Left lung (tissue), 10 donors: ENCODE results near the gene FTO. TPM values are rescaled to one million over a fixed set of nuclear protein-coding genes. Genes with fewer than 3 reads are reported as not detected.

ENCODE experiments used
- ATAC-seq: fragments of 200-7000 bp; cut with Tn5 transposase; one replicate; pipeline ENCODE4 v1.9.1; 2020; ENCODE audit warnings: moderate library complexity
- DNase-seq, 4 donors: peaks; one replicate each; pipeline ENCODE4 v3.0.0-alpha.2; 2013 to 2020
- H3K27ac ChIP-seq, 2 donors: fragments of 200-600 bp; sonication (generic) in 1 of 2; one replicate each; pipeline versions ENCODE4 v1.5.0 to v1.8.0; 2020 to 2021
- H3K27me3 ChIP-seq, 2 donors: fragments of 200-600 bp; sonication (generic) in 1 of 2; one replicate each; pipeline versions ENCODE4 v1.5.0 to v1.8.0; 2020 to 2021
- H3K36me3 ChIP-seq, 2 donors: fragments of 200-600 bp; sonication (generic) in 1 of 2; one replicate each; pipeline versions ENCODE4 v1.5.0 to v1.8.0; 2020 to 2021
- H3K4me1 ChIP-seq, 2 donors: fragments of 200-600 bp; one replicate each; pipeline ENCODE4 v1.8.0; 2021
- H3K4me3 ChIP-seq, 2 donors: fragments of 200-600 bp; sonication (generic) in 1 of 2; one replicate each; pipeline versions ENCODE4 v1.5.0 to v1.8.0; 2020 to 2021; ENCODE audit warnings: mild to moderate bottlenecking in 1 of 2
- H3K9me3 ChIP-seq, 2 donors: fragments of 200-600 bp; sonication (generic) in 1 of 2; one replicate each; pipeline versions ENCODE4 v1.5.0 to v1.8.0; 2020 to 2021
- CTCF ChIP-seq, 2 donors: fragments of 200-600 bp; sonication (generic) in 1 of 2; IDR thresholded peaks; one replicate each; pipeline versions ENCODE4 v1.5.0 to v1.8.0; 2021; ENCODE audit warnings: antibody characterized with exemption in 2 of 2
- intact Hi-C, 2 donors: fragments of 100-400 bp; cut with DNase I; formaldehyde crosslinking; loops; one replicate each; pipeline versions ENCODE4 v1.11.2 to v1.14.2; 2022
- polyA plus RNA-seq, 6 donors: library from polyadenylated mRNA; unstranded; fragments of 120-200 nt; gene quantifications; one replicate each; pipeline ENCODE4 v1.2.1, GENCODE V29; 2013; ENCODE audit not compliant: insufficient read length in 6 of 6
- total RNA-seq, 2 donors: library from RNA; stranded (reverse); fragmentation: NEBNext Ultra II Directional; extraction: Animal tissue kit (Norgen Biotek cat#: 25700); gene quantifications; one replicate each; pipeline ENCODE4 v1.2.1, GENCODE V29; 2021
- donor health status: DM: no; HTN: yes; CAD: no.
- donor health status: DM: no; HTN: no; CAD: no.

The FTO gene
- total and polyA plus RNA-seq, 8 donors = 69.0 to 99.6 (median 90.7) TPM

DNA sequence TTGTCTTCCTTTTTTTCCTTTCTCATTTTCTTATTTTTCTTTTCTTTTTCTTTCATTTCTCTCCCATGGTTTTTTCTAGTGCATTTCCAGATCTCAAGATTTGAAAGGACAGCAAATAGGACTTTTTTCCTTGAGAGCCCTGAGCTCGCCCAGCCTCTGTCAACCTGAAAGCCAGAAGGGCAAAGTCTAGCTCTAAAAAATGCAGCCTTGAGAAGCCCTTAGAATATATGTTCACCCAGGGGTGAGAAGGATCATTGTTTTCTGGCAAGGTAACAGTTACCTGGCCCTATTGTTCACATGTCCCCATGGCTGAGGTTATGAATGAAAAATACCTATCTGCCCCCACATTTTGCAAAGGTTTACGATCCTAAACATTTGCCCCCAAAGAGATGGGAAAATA, 364.3 kb downstream of the FTO start:
- intact Hi-C loops = no loop called here

DNA sequence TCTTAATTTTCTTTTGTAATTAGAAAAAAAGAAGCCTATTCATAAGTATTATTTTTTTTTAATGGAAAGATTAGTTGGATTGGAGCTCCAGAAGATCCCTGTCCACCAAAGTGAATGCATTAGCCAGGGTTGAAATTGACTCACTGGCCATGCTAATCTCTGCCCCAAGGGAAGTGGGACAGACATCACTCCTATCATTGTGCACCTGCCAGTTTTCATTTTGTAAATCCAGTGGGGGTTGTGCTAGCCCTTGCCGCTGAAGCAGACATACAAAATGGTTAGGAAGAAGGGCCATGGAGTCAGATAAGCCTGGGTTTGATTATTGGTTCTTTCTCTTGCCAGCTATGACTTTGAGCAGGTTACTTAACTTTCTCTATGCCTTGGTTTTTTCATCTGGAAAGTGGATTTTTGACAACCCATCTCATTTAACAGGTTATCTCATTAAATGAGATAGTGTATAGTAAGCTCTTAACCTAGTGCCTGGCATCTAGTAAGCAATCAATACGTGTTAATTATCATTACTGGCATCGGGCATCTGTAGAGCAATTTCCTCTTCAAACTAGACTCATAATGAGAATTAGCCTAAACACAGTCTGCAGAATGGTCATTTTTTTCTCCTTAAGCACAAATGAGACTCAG, 365.8 kb downstream of the FTO start:
- no peak for TF ChIP-seq CTCF (IDR thresholded peaks at IDR 0.05)
- H3K4me3 ChIP-seq = no peak overlapping the region

More for the DNA sequence above, 364.3 kb downstream of the FTO start:
- TF ChIP-seq CTCF (IDR thresholded peaks at IDR 0.05) = no peak
- DNase-seq (no peak), ATAC-seq (no peak)
- H3K4me1 ChIP-seq = no peaks in the 10 kb centered on the region
- no peaks in the 10 kb centered on the region for H3K9me3 ChIP-seq
- no peak overlapping the region for H3K4me3 ChIP-seq
- no peak overlapping the region for H3K27ac ChIP-seq
- H3K36me3 ChIP-seq = no peaks in the 10 kb centered on the region
- no peaks in the 10 kb centered on the region for H3K27me3 ChIP-seq

DNA sequence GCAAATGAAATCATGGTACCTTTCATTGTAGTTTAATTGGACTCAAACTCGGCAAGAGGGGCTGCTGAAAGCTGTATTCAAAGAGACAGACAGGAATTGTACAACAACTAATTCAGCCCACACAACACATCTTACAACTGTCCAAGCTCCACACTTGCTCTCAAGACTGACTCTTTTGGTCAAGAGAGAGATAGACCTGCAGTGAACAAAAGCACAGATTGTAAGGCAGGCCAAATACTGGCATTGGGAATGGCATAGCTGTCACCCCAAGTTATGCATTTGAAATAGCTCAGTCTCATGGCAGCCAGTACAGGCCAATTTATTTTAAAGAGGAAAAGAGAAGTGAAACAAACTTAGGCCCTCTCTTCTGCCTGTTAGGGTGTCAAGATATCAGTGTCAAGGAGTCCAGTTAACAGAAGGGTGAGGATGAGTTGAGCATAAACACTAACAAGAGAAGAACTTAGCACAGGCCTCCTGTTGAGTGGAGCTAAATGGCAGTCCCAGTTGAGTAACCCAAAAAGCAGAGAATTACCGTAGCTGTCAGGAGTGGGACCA, 366.9 kb downstream of the FTO start:
- no peaks in the 10 kb centered on the region for H3K4me1 ChIP-seq

More for the DNA sequence above, 365.8 kb downstream of the FTO start:
- DNase-seq (no peak), ATAC-seq (no peak)
- no peaks in the 10 kb centered on the region for H3K27me3 ChIP-seq
- H3K9me3 ChIP-seq = no peaks in the 10 kb centered on the region
- no peaks in the 10 kb centered on the region for H3K36me3 ChIP-seq
- H3K27ac ChIP-seq = no peak overlapping the region
- no peaks in the 10 kb centered on the region for H3K4me1 ChIP-seq
- intact Hi-C loops = no loop called here

GRCh38 chr16:54071514-54071913, 367.6 kb downstream of the FTO start:
- no peaks in the 10 kb centered on the region for H3K36me3 ChIP-seq
- no peak for ATAC-seq
- intact Hi-C loops = no loop called here

More for the DNA sequence above, 366.9 kb downstream of the FTO start:
- no peak overlapping the region for H3K4me3 ChIP-seq
- H3K27me3 ChIP-seq = no peaks in the 10 kb centered on the region
- DNase-seq (no peak), ATAC-seq (no peak)
- H3K36me3 ChIP-seq = no peaks in the 10 kb centered on the region
- intact Hi-C loops = no loop called here
- no peaks in the 10 kb centered on the region for H3K9me3 ChIP-seq
- TF ChIP-seq CTCF (IDR thresholded peaks at IDR 0.05) = no peak
- H3K27ac ChIP-seq = no peak overlapping the region

More at GRCh38 chr16:54071514-54071913, 367.6 kb downstream of the FTO start:
- no peak overlapping the region for H3K4me3 ChIP-seq
- no peak overlapping the region for H3K27ac ChIP-seq
- H3K9me3 ChIP-seq = no peaks in the 10 kb centered on the region
- no peak for TF ChIP-seq CTCF (IDR thresholded peaks at IDR 0.05)
- H3K4me1 ChIP-seq = no peaks in the 10 kb centered on the region
- DNase-seq = no peak
- H3K27me3 ChIP-seq = no peaks in the 10 kb centered on the region
